ENCODE data around the gene PNMA5. TPM values are rescaled to one million over a fixed set of nuclear protein-coding genes. Genes with fewer than 3 reads are reported as not detected.

Gene PNMA5
- total and polyA plus RNA-seq, 2 of the 8 experiments (the other 6 are each of a cell fraction or from before 2014, with no cell fraction given), result 0.11 TPM

GRCh38 chrX:152950786-152951185 lies 43.1 kb downstream of the PNMA5 start:
- Histone ChIP-seq H3K23me2 (ENCODE audit: low read depth, low read length) (no peaks in the 10 kb centered on the region), H2AFZ (ENCODE audit: low read length) (no peak overlapping the region), H3K27ac (ENCODE audit: low read depth, low read length) (no peak overlapping the region), H3K23ac (ENCODE audit: insufficient read length) (no peak overlapping the region), H2BK120ac (replicated peaks; ENCODE audit: low read depth, low read length) (no peak overlapping the region), H3K4ac (replicated peaks; ENCODE audit: insufficient read length, low read depth, low read length) (no peak overlapping the region), H4K8ac (ENCODE audit: extremely low read depth, insufficient read depth, low read length) (no peak overlapping the region), H3K79me2 (ENCODE audit: control insufficient read depth in 1 of 2, insufficient read depth in 2 of 2, low read length in 2 of 2) (no peaks in the 10 kb centered on the region), H4K20me1 (replicated peaks in 1 of 2; ENCODE audit: control insufficient read depth in 1 of 2, insufficient read depth in 2 of 2, low read length in 2 of 2) (peaks cover 0 to 1% of the 10 kb centered on the region in 2 experiments), H2BK12ac (ENCODE audit: low read depth, low read length) (no peak overlapping the region), H3K14ac (ENCODE audit: insufficient read length) (no peak overlapping the region), H3K9ac (replicated peaks in 1 of 4; ENCODE audit: extremely low read depth in 1 of 4, low read depth in 3 of 4, low read length in 3 of 4) (no peak overlapping the region), H2AK5ac (ENCODE audit: low read depth, low read length) (no peak overlapping the region), H3K4me1 (replicated peaks in 1 of 4; ENCODE audit: control insufficient read depth in 3 of 4, insufficient read depth in 4 of 4, low read length in 3 of 4) (no peaks in the 10 kb centered on the region), H3K79me1 (ENCODE audit: low read depth, low read length) (no peaks in the 10 kb centered on the region), H4K5ac (ENCODE audit: insufficient read length, low read depth, low read length) (no peak overlapping the region), H2BK5ac (ENCODE audit: low read depth, low read length) (no peak overlapping the region), H3K4me3 (ENCODE audit: extremely low read depth in 1 of 4, insufficient read depth in 2 of 4, low read depth in 3 of 4, low read length in 4 of 4) (no peak overlapping the region), H3K27me3 (replicated peaks in 1 of 4; ENCODE audit: control insufficient read depth in 3 of 4, extremely low read depth in 1 of 4, insufficient read depth in 3 of 4, low read length in 3 of 4) (no peaks in the 10 kb centered on the region), H3K36me3 (ENCODE audit: control insufficient read depth in 2 of 4, insufficient read depth in 4 of 4, low read length in 3 of 4) (no peaks in the 10 kb centered on the region; a peak in 1 of 8 replicates), H3K56ac (replicated peaks; ENCODE audit: insufficient read length, low read depth, low read length) (no peak overlapping the region), H3K9me3 (ENCODE audit: insufficient read depth in 2 of 2, low read depth in 1 of 2, low read length in 1 of 2) (no peaks in the 10 kb centered on the region), H3K4me2 (ENCODE audit: insufficient read depth in 1 of 2, low read depth in 2 of 2, low read length in 2 of 2) (no peak overlapping the region), H2BK15ac (ENCODE audit: low read length) (no peak overlapping the region), H2BK20ac (ENCODE audit: low read length) (no peak overlapping the region), H3K18ac (ENCODE audit: extremely low read depth, low read length) (no peak overlapping the region), H4K91ac (replicated peaks; ENCODE audit: insufficient read length, low read length) (no peak overlapping the region)
- CTCF ChIA-PET (ENCODE audit: partially characterized antibody), result interaction anchor here (0.7 kb wide), 1 partner anchor 513 kb away, joined by 3 read pairs; no protein-coding TSS in a partner anchor
- POLR2A ChIA-PET (ENCODE audit: partially characterized antibody), result no interaction called here
- 96% methylated on average over 6 of the region's 6 CpGs; no CpG with 5 or more reads in 1 of the 2 experiments for WGBS, 2 experiments (ENCODE audit: extremely low coverage in 1 of 2, insufficient coverage in 1 of 2, insufficient read length in 1 of 2, insufficient replicate concordance in 2 of 2, low coverage in 1 of 2, low lambda C conversion rate in 2 of 2, missing lambda C conversion rate in 1 of 2)
- DNase-seq (ENCODE audit: low read depth in 1 of 2, low spot score in 2 of 2) (no peak), FAIRE-seq (no peak)
- TF ChIP-seq BACH1 (IDR thresholded peaks at IDR 0.05; ENCODE audit: low read length), result no peak
- TF ChIP-seq HDAC2 (IDR thresholded peaks at IDR 0.05; ENCODE audit: borderline replicate concordance in 1 of 2, low read depth in 2 of 2, low read length in 2 of 2), result no peak
- TF ChIP-seq RBBP5 (IDR thresholded peaks at IDR 0.05; ENCODE audit: borderline replicate concordance, low read depth, low read length), result no peak
- TF ChIP-seq EP300 (IDR thresholded peaks at IDR 0.05; ENCODE audit: borderline replicate concordance in 1 of 2, low read depth in 2 of 2, low read length in 2 of 2), result no peak
- no peak for TF ChIP-seq RFX5 (IDR thresholded peaks at IDR 0.05; ENCODE audit: borderline replicate concordance, low read depth, low read length)
- TF ChIP-seq NANOG (IDR thresholded peaks at IDR 0.05; ENCODE audit: insufficient read depth, low read depth, low read length, poor library complexity, severe bottlenecking), result no peak
- TF ChIP-seq MAX (IDR thresholded peaks at IDR 0.05), result no peak
- no peak for TF ChIP-seq ZNF274 (IDR thresholded peaks at IDR 0.05; ENCODE audit: borderline replicate concordance, extremely low read depth, low read length)
- no peak for TF ChIP-seq KDM1A (IDR thresholded peaks at IDR 0.05; ENCODE audit: borderline replicate concordance, low read length)
- TF ChIP-seq SIRT6 (IDR thresholded peaks at IDR 0.05; ENCODE audit: low read length), result no peak
- TF ChIP-seq RNF2 (IDR thresholded peaks at IDR 0.05; ENCODE audit: borderline replicate concordance, low read depth, low read length, missing control alignments, poor library complexity, severe bottlenecking), result no peak
- TF ChIP-seq CHD1 (IDR thresholded peaks at IDR 0.05; ENCODE audit: low read depth, low read length), result no peak
- TF ChIP-seq SIN3A (conservative IDR thresholded peaks at IDR 0.05 in 1 of 2, IDR thresholded peaks at IDR 0.05 in 1 of 2; ENCODE audit: low read depth in 1 of 2, low read length in 2 of 2), result no peak
